SK-N-SH (cell line): ENCODE measurements around the gene RBM18.

ENCODE experiments used
- NFIC ChIP-seq: IDR thresholded peaks from 2 replicates; pipeline ENCODE4 v1.4.0; 2012; ENCODE audit warnings: borderline replicate concordance
- RXRA ChIP-seq: IDR thresholded peaks from 2 replicates; pipeline ENCODE4 v1.4.0; 2012; ENCODE audit warnings: low read depth, mild to moderate bottlenecking, borderline replicate concordance

DNA sequence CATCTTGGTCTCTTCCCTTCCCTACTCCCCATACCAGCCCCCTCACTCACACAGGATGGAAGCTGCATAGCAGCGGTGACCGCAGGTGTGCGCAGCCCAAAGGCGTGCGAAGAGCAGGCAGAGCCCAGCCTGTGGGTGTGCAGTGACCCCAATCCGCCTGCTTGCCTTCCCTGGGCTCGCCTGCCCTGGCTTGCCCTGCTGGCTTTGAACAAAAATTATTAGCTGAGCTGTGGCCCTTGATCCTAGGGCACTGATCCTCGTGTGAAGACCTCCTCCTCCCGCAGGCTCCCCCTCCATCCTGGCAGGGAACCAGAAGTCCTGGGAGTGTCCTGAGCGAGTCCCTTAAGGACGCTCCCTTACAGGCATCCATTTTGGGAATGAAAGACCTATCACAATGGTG, 73.1 kb downstream of the RBM18 start:
- TF ChIP-seq NFIC (no peak), RXRA (no peak)
